Progenitor cell of endocrine pancreas (in vitro differentiated cells): ENCODE measurements around the gene GABRB1. TPM values are rescaled to one million over a fixed set of nuclear protein-coding genes. Genes with fewer than 3 reads are reported as not detected.

ENCODE experiments used
- DNase-seq: peaks from one replicate; pipeline ENCODE4 v3.0.0; 2021; ENCODE audit warnings: low spot score; ENCODE audit not compliant: unreplicated experiment
- H3K27ac Mint-ChIP-seq: 2 replicates; pipeline ENCODE4 v1.8.0; 2021; ENCODE audit warnings: mild to moderate bottlenecking, moderate library complexity, mixed read lengths
- H3K27me3 Mint-ChIP-seq: 2 replicates; pipeline ENCODE4 v1.8.0; 2021; ENCODE audit warnings: mixed read lengths
- H3K36me3 Mint-ChIP-seq: 2 replicates; pipeline ENCODE4 v1.8.0; 2022; ENCODE audit warnings: mixed read lengths; ENCODE audit not compliant: insufficient read depth
- H3K4me1 Mint-ChIP-seq: 2 replicates; pipeline ENCODE4 v1.8.0; 2021; ENCODE audit warnings: low read depth, mixed read lengths
- H3K4me3 Mint-ChIP-seq: 2 replicates; pipeline ENCODE4 v1.8.0; 2021; ENCODE audit warnings: low read depth, mild to moderate bottlenecking, moderate library complexity, mixed read lengths
- H3K9me3 Mint-ChIP-seq: 2 replicates; pipeline ENCODE4 v1.8.0; 2021; ENCODE audit warnings: low read depth, mixed read lengths
- CTCF ChIP-seq: fragments of 200-600 bp; sonication (generic); IDR thresholded peaks from one replicate; pipeline ENCODE4 v1.5.0; 2021; ENCODE audit warnings: antibody characterized with exemption, mild to moderate bottlenecking; ENCODE audit not compliant: unreplicated experiment
- total RNA-seq: library from RNA; stranded (reverse); gene quantifications from 2 replicates; pipeline ENCODE4 v1.2.1, GENCODE V29; 2021

GABRB1 gene
- total RNA-seq, 1 donor from 2014 or later: 1.2 TPM

GRCh38 chr4:47222276-47222675, 190.9 kb downstream of the GABRB1 start:
- Mint-ChIP-seq H3K4me1 (no peaks in the 10 kb centered on the region), H3K4me3 (no peak overlapping the region), H3K36me3 (no peaks in the 10 kb centered on the region), H3K9me3 (no peaks in the 10 kb centered on the region), H3K27me3 (peaks cover 15% of the 10 kb centered on the region), H3K27ac (no peak overlapping the region)
- DNase-seq: no peak
- no peak for TF ChIP-seq CTCF

GRCh38 chr4:47224361-47224760, 193.0 kb downstream of the GABRB1 start:
- Mint-ChIP-seq H3K4me3 (no peak overlapping the region), H3K27ac (no peak overlapping the region), H3K36me3 (no peaks in the 10 kb centered on the region), H3K4me1 (no peaks in the 10 kb centered on the region), H3K9me3 (no peaks in the 10 kb centered on the region), H3K27me3 (peaks cover 11% of the 10 kb centered on the region)
- no peak for DNase-seq
- TF ChIP-seq CTCF: no peak

- H3K27me3 Mint-ChIP-seq: peaks cover 5% of the 10 kb centered on the region
- H3K4me1 Mint-ChIP-seq: no peaks in the 10 kb centered on the region
- no peak overlapping the region for H3K4me3 Mint-ChIP-seq
- DNase-seq: no peak
- TF ChIP-seq CTCF: no peak
- no peak overlapping the region for H3K27ac Mint-ChIP-seq
- H3K36me3 Mint-ChIP-seq: no peaks in the 10 kb centered on the region
- no peaks in the 10 kb centered on the region for H3K9me3 Mint-ChIP-seq
Measured at GRCh38 chr4:47235721-47236120, 204.4 kb downstream of the GABRB1 start.

GRCh38 chr4:47238667-47239066, 207.3 kb downstream of the GABRB1 start:
- Mint-ChIP-seq H3K4me3 (no peak overlapping the region), H3K4me1 (peaks cover 4% of the 10 kb centered on the region), H3K27ac (no peak overlapping the region), H3K9me3 (peaks cover 3% of the 10 kb centered on the region), H3K36me3 (no peaks in the 10 kb centered on the region), H3K27me3 (peaks cover 5% of the 10 kb centered on the region)
- DNase-seq: no peak
- no peak for TF ChIP-seq CTCF

- Mint-ChIP-seq H3K27me3 (peaks cover 5% of the 10 kb centered on the region), H3K4me1 (peaks cover 4% of the 10 kb centered on the region), H3K27ac (no peak overlapping the region), H3K9me3 (peaks cover 4% of the 10 kb centered on the region), H3K36me3 (no peaks in the 10 kb centered on the region), H3K4me3 (no peak overlapping the region)
- DNase-seq: no peak
- TF ChIP-seq CTCF: no peak
Measured at GRCh38 chr4:47239649-47240048, 208.3 kb downstream of the GABRB1 start.
